Mammary epithelial cell (primary cell): Measurements from ENCODE around the gene VPS37C.

Source experiments
- CTCF ChIP-seq, 2 donors: IDR thresholded peaks in 1 of 2; conservative IDR thresholded peaks in 1 of 2; 2 replicates each; pipeline ENCODE4 v1.5.1; 2011 to 2012; ENCODE audit warnings: inconsistent platforms in 2 of 2, low read length in 2 of 2, mild to moderate bottlenecking in 2 of 2, control low read depth in 1 of 2, low read depth in 1 of 2; ENCODE audit not compliant: insufficient read depth in 1 of 2; ENCODE audit errors: extremely low read depth in 1 of 2
- EZH2 ChIP-seq: IDR thresholded peaks from 2 replicates; pipeline ENCODE4 v1.6.1; 2012; ENCODE audit warnings: low read length, inconsistent platforms, borderline replicate concordance

- TF ChIP-seq CTCF (conservative IDR thresholded peaks at IDR 0.05 in 1 of 2, IDR thresholded peaks at IDR 0.05 in 1 of 2; ENCODE audit: extremely low read depth in 1 of 2, insufficient read depth in 1 of 2, low read depth in 1 of 2, low read length in 2 of 2) (no peak), EZH2 (no peak)
Measured at GRCh38 chr11:61133145-61133544, 28.1 kb downstream of the VPS37C start.
